Uterus (tissue), 2 donors: ENCODE results near the gene RIMS4.

ENCODE experiments used
- CTCF ChIP-seq, 4 experiments: fragments of 200-600 bp in 2 of 4; fragments of 450-650 bp in 2 of 4; sonication (generic) in 2 of 4; IDR thresholded peaks; one replicate each; pipeline ENCODE4 v1.5.1; 2016 to 2019; ENCODE audit warnings: antibody characterized with exemption in 4 of 4, mild to moderate bottlenecking in 2 of 4, moderate library complexity in 1 of 4
- POLR2A ChIP-seq, 2 donors: fragments of 450-650 bp; IDR thresholded peaks; one replicate each; pipeline ENCODE4 v1.6.1; 2016; ENCODE audit warnings: antibody characterized with exemption in 2 of 2, mild to moderate bottlenecking in 1 of 2, moderate library complexity in 1 of 2

GRCh38 chr20:44706301-44707017 lies 103.9 kb downstream of the RIMS4 start:
- TF ChIP-seq CTCF (IDR thresholded peaks at IDR 0.05) (no peak), POLR2A (IDR thresholded peaks at IDR 0.05) (no peak)
